Kidney (tissue), 14 donors: ENCODE results near the gene BRD1. TPM values are rescaled to one million over a fixed set of nuclear protein-coding genes. Genes with fewer than 3 reads are reported as not detected.

Source experiments
- DNase-seq, 5 donors: peaks; one replicate each; pipeline ENCODE4 v3.0.0-alpha.2; 2013 to 2020
- FAIRE-seq: peaks from 2 replicates; lab custom pipeline; 2012; peaks lifted over from hg19 to GRCh38; lab: Jason Lieb, UNC
- H3K27ac ChIP-seq, 2 donors: one replicate each; pipeline ENCODE4 v1.7.0; 2013; ENCODE audit warnings: low read depth in 2 of 2, low read length in 2 of 2, inconsistent platforms in 1 of 2
- H3K27me3 ChIP-seq: one replicate; pipeline ENCODE4 v1.7.1; 2013; ENCODE audit warnings: low read length, inconsistent platforms; ENCODE audit not compliant: control insufficient read depth, insufficient read depth
- H3K36me3 ChIP-seq, 3 donors: one replicate each; pipeline versions ENCODE4 v1.7.0 to v1.7.1; 2013; ENCODE audit warnings: low read length in 3 of 3, control low read depth in 1 of 3, inconsistent platforms in 1 of 3; ENCODE audit not compliant: insufficient read depth in 3 of 3, control insufficient read depth in 2 of 3
- H3K4me1 ChIP-seq, 3 donors: one replicate each; pipeline versions ENCODE4 v1.7.0 to v1.7.1; 2013; ENCODE audit warnings: low read length in 3 of 3, inconsistent platforms in 1 of 3, low read depth in 1 of 3; ENCODE audit not compliant: control insufficient read depth in 2 of 3, insufficient read depth in 2 of 3
- H3K4me3 ChIP-seq, 3 donors: one replicate each; pipeline versions ENCODE4 v1.7.0 to v1.8.1; 2013; ENCODE audit warnings: low read length in 3 of 3, control low read depth in 1 of 3, inconsistent platforms in 1 of 3
- H3K9ac ChIP-seq, 3 donors: one replicate each; pipeline versions ENCODE4 v1.7.0 to v1.7.1; 2013; ENCODE audit warnings: low read length in 3 of 3, control low read depth in 1 of 3, inconsistent platforms in 1 of 3
- H3K9me3 ChIP-seq, 3 donors: one replicate each; pipeline versions ENCODE4 v1.7.0 to v1.7.1; 2013; ENCODE audit warnings: low read length in 3 of 3, control low read depth in 1 of 3, inconsistent platforms in 1 of 3; ENCODE audit not compliant: control insufficient read depth in 2 of 3, insufficient read depth in 1 of 3
- CTCF ChIP-seq: IDR thresholded peaks from 3 replicates; pipeline ENCODE4 v1.5.1; 2012; ENCODE audit warnings: mild to moderate bottlenecking, moderate library complexity, borderline replicate concordance; ENCODE audit not compliant: insufficient read depth; ENCODE audit errors: extremely low read depth
- intact Hi-C: fragments of 100-400 bp; cut with DNase I; formaldehyde crosslinking; loops from one replicate; pipeline ENCODE4 v1.11.1; 2022
- polyA plus RNA-seq: library from polyadenylated mRNA; stranded (reverse); fragments of 350-450 nt; fragmentation: Illumina TruSeq; extraction: RNeasy Lipid Tissue Mini Kit (QIAGEN cat#74804); gene quantifications from one replicate; pipeline ENCODE4 v1.2.3, GENCODE V29; 2014; ENCODE audit warnings: low read depth, low replicate concordance; ENCODE audit not compliant: insufficient read depth
- total RNA-seq: library from RNA; stranded (reverse); fragmentation: NEBNext Ultra II Directional; extraction: Animal tissue kit (Norgen Biotek cat#: 25700); gene quantifications from one replicate; pipeline ENCODE4 v1.2.1, GENCODE V29; 2021
- donor health status: control.
- donor health status: control.
- donor health status: control.
- donor health status: control.
- donor health status: control.
- donor health status: DM: yes; HTN: yes; CAD: no.
- donor health status: Normal renal cell carcinoma (clear cell type).

Gene BRD1
- total and polyA plus RNA-seq, 2 donors from 2014 or later = 8.1 to 40.5 TPM

GRCh38 chr22:49728570-49729271 is 99.0 kb downstream of the BRD1 start:
- H3K27me3 ChIP-seq = peaks cover 4% of the 10 kb centered on the region
- H3K4me3 ChIP-seq = no peak overlapping the region
- H3K9ac ChIP-seq = no peak overlapping the region
- no peaks in the 10 kb centered on the region for H3K9me3 ChIP-seq
- no peak for TF ChIP-seq CTCF
- no peaks in the 10 kb centered on the region for H3K4me1 ChIP-seq
- no peak for DNase-seq
- H3K27ac ChIP-seq = no peak overlapping the region
- intact Hi-C loops = no loop called here
- no peaks in the 10 kb centered on the region for H3K36me3 ChIP-seq
- FAIRE-seq = no peak

GRCh38 chr22:49727881-49728569 is 99.6 kb downstream of the BRD1 start:
- Histone ChIP-seq H3K27ac (no peak overlapping the region), H3K4me1 (no peaks in the 10 kb centered on the region), H3K27me3 (peaks cover 4% of the 10 kb centered on the region), H3K9ac (no peak overlapping the region), H3K36me3 (no peaks in the 10 kb centered on the region), H3K4me3 (no peak overlapping the region), H3K9me3 (no peaks in the 10 kb centered on the region)
- DNase-seq = no peak
- no peak for FAIRE-seq
- TF ChIP-seq CTCF = no peak
- intact Hi-C loops = no loop called here

- no peak for FAIRE-seq
- DNase-seq = no peak
- no peak overlapping the region for H3K27ac ChIP-seq
- no peak overlapping the region for H3K9ac ChIP-seq
- intact Hi-C loops = no loop called here
- H3K4me1 ChIP-seq = no peaks in the 10 kb centered on the region
- H3K9me3 ChIP-seq = no peaks in the 10 kb centered on the region
- H3K27me3 ChIP-seq = peaks cover 4% of the 10 kb centered on the region
- no peak for TF ChIP-seq CTCF
- no peaks in the 10 kb centered on the region for H3K36me3 ChIP-seq
- H3K4me3 ChIP-seq = no peak overlapping the region
Measured at GRCh38 chr22:49727191-49727880, 100.3 kb downstream of the BRD1 start.
